H1 (cell line): ENCODE results near the gene DNAJC16. TPM values are rescaled to one million over a fixed set of nuclear protein-coding genes. Genes with fewer than 3 reads are reported as not detected.

ENCODE experiments used
- CTCF ChIA-PET: fragments of 300-600 bp; sonication (Branson Sonifier 250); formaldehyde crosslinking; loops from one replicate; lab custom pipeline; 2021; ENCODE audit not compliant: partially characterized antibody; lab: Charles Lee
- POLR2A ChIA-PET: fragments of 300-600 bp; sonication (Branson Sonifier 250); formaldehyde crosslinking; loops from one replicate; lab custom pipeline; 2021; ENCODE audit warnings: inconsistent platforms; ENCODE audit not compliant: partially characterized antibody; lab: Charles Lee
- DNase-seq, 2 experiments: peaks; one replicate each; pipeline versions ENCODE4 v3.0.0 to v3.0.0-alpha.2; 2010 to 2022; ENCODE audit warnings: low spot score in 2 of 2, low read depth in 1 of 2, mixed read lengths in 1 of 2
- FAIRE-seq: peaks from 2 replicates; lab custom pipeline; 2011; peaks lifted over from hg19 to GRCh38; lab: Jason Lieb, UNC
- H2AFZ ChIP-seq: 2 replicates; pipeline ENCODE4 v1.8.1; 2012; ENCODE audit warnings: low read length, inconsistent platforms
- H2AK5ac ChIP-seq: 2 replicates; pipeline ENCODE4 v1.6.1; 2013; ENCODE audit warnings: low read depth, low read length
- H2BK120ac ChIP-seq: replicated peaks from 2 replicates; pipeline ENCODE3; 2013; ENCODE audit warnings: low read depth, low read length, inconsistent platforms
- H2BK12ac ChIP-seq: 2 replicates; pipeline ENCODE4 v1.6.1; 2013; ENCODE audit warnings: low read depth, low read length
- H2BK15ac ChIP-seq: 2 replicates; pipeline ENCODE4 v1.6.1; 2013; ENCODE audit warnings: low read length
- H2BK20ac ChIP-seq: 2 replicates; pipeline ENCODE4 v1.6.1; 2013; ENCODE audit warnings: low read length
- H2BK5ac ChIP-seq: 2 replicates; pipeline ENCODE4 v1.6.1; 2013; ENCODE audit warnings: low read depth, low read length
- H3K14ac ChIP-seq: 2 replicates; pipeline ENCODE4 v1.6.1; 2013; ENCODE audit warnings: inconsistent platforms; ENCODE audit not compliant: insufficient read length
- H3K18ac ChIP-seq: 2 replicates; pipeline ENCODE4 v1.6.1; 2013; ENCODE audit warnings: low read length; ENCODE audit errors: extremely low read depth
- H3K23ac ChIP-seq: 2 replicates; pipeline ENCODE4 v1.6.1; 2013; ENCODE audit warnings: inconsistent platforms; ENCODE audit not compliant: insufficient read length
- H3K23me2 ChIP-seq: 2 replicates; pipeline ENCODE4 v1.6.1; 2013; ENCODE audit warnings: low read depth, low read length
- H3K27ac ChIP-seq: 2 replicates; pipeline ENCODE4 v1.6.1; 2011; ENCODE audit warnings: low read depth, low read length, inconsistent platforms
- H3K27me3 ChIP-seq, 4 experiments: replicated peaks in 1 of 4; 1 replicate in 1 of 4; 2 replicates in 3 of 4; pipeline versions ENCODE4 v1.6.1 to v1.8.1; 2011 to 2013; ENCODE audit warnings: low read length in 3 of 4, mild to moderate bottlenecking in 3 of 4, inconsistent platforms in 2 of 4, mixed read lengths in 2 of 4, moderate library complexity in 1 of 4; ENCODE audit not compliant: control insufficient read depth in 3 of 4, insufficient read depth in 3 of 4; ENCODE audit errors: extremely low read depth in 1 of 4
- H3K36me3 ChIP-seq, 4 experiments: 2 replicates each; pipeline versions ENCODE4 v1.6.1 to v1.8.1; 2011 to 2013; ENCODE audit warnings: mild to moderate bottlenecking in 4 of 4, low read length in 3 of 4, moderate library complexity in 2 of 4, control low read depth in 1 of 4, inconsistent platforms in 1 of 4; ENCODE audit not compliant: insufficient read depth in 4 of 4, control insufficient read depth in 2 of 4
- H3K4ac ChIP-seq: replicated peaks from 2 replicates; pipeline ENCODE3; 2013; ENCODE audit warnings: low read length, low read depth, mixed read lengths, inconsistent platforms; ENCODE audit not compliant: insufficient read length
- H3K4me1 ChIP-seq, 4 experiments: replicated peaks in 1 of 4; 1 replicate in 1 of 4; 2 replicates in 3 of 4; pipeline versions ENCODE4 v1.6.1 to v1.8.1; 2011 to 2013; ENCODE audit warnings: low read length in 3 of 4, inconsistent platforms in 2 of 4, mixed read lengths in 1 of 4; ENCODE audit not compliant: insufficient read depth in 4 of 4, control insufficient read depth in 3 of 4
- H3K4me2 ChIP-seq, 2 experiments: 2 replicates each; pipeline versions ENCODE4 v1.6.1 to v1.8.1; 2011 to 2013; ENCODE audit warnings: low read depth in 2 of 2, low read length in 2 of 2, control low read depth in 1 of 2, inconsistent platforms in 1 of 2, mild to moderate bottlenecking in 1 of 2; ENCODE audit not compliant: insufficient read depth in 1 of 2
- H3K4me3 ChIP-seq, 4 experiments: fragments of 200-600, 300-600 bp in 1 of 4; sonication (generic), shearing (Covaris generic), sonication (Bioruptor Twin) in 1 of 4; 2 replicates each; pipeline versions ENCODE4 v1.5.1 to v1.8.1; 2011 to 2016; ENCODE audit warnings: low read length in 4 of 4, low read depth in 3 of 4, control low read depth in 2 of 4, inconsistent platforms in 2 of 4, mild to moderate bottlenecking in 2 of 4, mixed read lengths in 1 of 4, moderate library complexity in 1 of 4; ENCODE audit not compliant: insufficient read depth in 2 of 4; ENCODE audit errors: extremely low read depth in 1 of 4
- H3K56ac ChIP-seq: replicated peaks from 2 replicates; pipeline ENCODE3; 2013; ENCODE audit warnings: low read depth, mild to moderate bottlenecking, mixed read lengths, low read length, inconsistent platforms; ENCODE audit not compliant: insufficient read length
- H3K79me1 ChIP-seq: 2 replicates; pipeline ENCODE4 v1.6.1; 2013; ENCODE audit warnings: low read depth, low read length, control low read depth
- H3K79me2 ChIP-seq, 2 experiments: 2 replicates each; pipeline versions ENCODE4 v1.6.1 to v1.8.1; 2012 to 2013; ENCODE audit warnings: low read length in 2 of 2, mild to moderate bottlenecking in 2 of 2, inconsistent platforms in 1 of 2; ENCODE audit not compliant: insufficient read depth in 2 of 2, control insufficient read depth in 1 of 2
- H3K9ac ChIP-seq, 4 experiments: replicated peaks in 1 of 4; 1 replicate in 1 of 4; 2 replicates in 3 of 4; pipeline versions ENCODE4 v1.6.1 to v1.8.1; 2011 to 2013; ENCODE audit warnings: low read depth in 3 of 4, low read length in 3 of 4, control low read depth in 2 of 4, mild to moderate bottlenecking in 2 of 4, moderate library complexity in 2 of 4, inconsistent platforms in 1 of 4; ENCODE audit errors: extremely low read depth in 1 of 4
- H3K9me3 ChIP-seq, 2 experiments: 2 replicates each; pipeline versions ENCODE4 v1.6.1 to v1.8.1; 2012 to 2013; ENCODE audit warnings: mild to moderate bottlenecking in 2 of 2, moderate library complexity in 2 of 2, control low read depth in 1 of 2, inconsistent platforms in 1 of 2, low read depth in 1 of 2, low read length in 1 of 2, mixed read lengths in 1 of 2; ENCODE audit not compliant: insufficient read depth in 2 of 2
- H4K20me1 ChIP-seq, 2 experiments: replicated peaks in 1 of 2; 2 replicates each; pipeline versions ENCODE3 to v1.8.1; 2011 to 2013; ENCODE audit warnings: inconsistent platforms in 2 of 2, low read length in 2 of 2, mild to moderate bottlenecking in 1 of 2; ENCODE audit not compliant: insufficient read depth in 2 of 2, control insufficient read depth in 1 of 2
- H4K5ac ChIP-seq: 2 replicates; pipeline ENCODE4 v1.6.1; 2013; ENCODE audit warnings: low read length, low read depth, mixed read lengths, inconsistent platforms; ENCODE audit not compliant: insufficient read length
- H4K8ac ChIP-seq: 2 replicates; pipeline ENCODE4 v1.8.0; 2013; ENCODE audit warnings: mild to moderate bottlenecking, moderate library complexity, low read length, inconsistent platforms; ENCODE audit not compliant: insufficient read depth; ENCODE audit errors: extremely low read depth
- H4K91ac ChIP-seq: replicated peaks from 2 replicates; pipeline ENCODE3; 2013; ENCODE audit warnings: low read length, mixed read lengths, inconsistent platforms; ENCODE audit not compliant: insufficient read length
- CHD2 ChIP-seq: IDR thresholded peaks from 2 replicates; pipeline ENCODE4 v1.6.1; 2012; ENCODE audit warnings: low read length, improper control_type of control experiment
- EGR1 ChIP-seq: IDR thresholded peaks from 2 replicates; pipeline ENCODE4 v1.6.1; 2011; ENCODE audit warnings: low read depth, low read length, borderline replicate concordance
- FOSL1 ChIP-seq: IDR thresholded peaks from 2 replicates; pipeline ENCODE4 v1.6.1; 2011; ENCODE audit warnings: mild to moderate bottlenecking, low read depth, low read length, moderate library complexity; ENCODE audit not compliant: insufficient read depth
- POLR2AphosphoS5 ChIP-seq: IDR thresholded peaks from 2 replicates; pipeline ENCODE4 v1.6.1; 2011; ENCODE audit warnings: low read depth, low read length
- RBBP5 ChIP-seq: IDR thresholded peaks from 2 replicates; pipeline ENCODE4 v1.7.1; 2012; ENCODE audit warnings: low read depth, mild to moderate bottlenecking, inconsistent platforms, low read length, moderate library complexity, borderline replicate concordance
- RFX5 ChIP-seq: IDR thresholded peaks from 2 replicates; pipeline ENCODE4 v1.6.1; 2011; ENCODE audit warnings: low read depth, low read length, improper control_type of control experiment, borderline replicate concordance
- RXRA ChIP-seq: IDR thresholded peaks from 2 replicates; pipeline ENCODE4 v1.6.1; 2011; ENCODE audit warnings: low read depth, mild to moderate bottlenecking, low read length, moderate library complexity; ENCODE audit not compliant: insufficient read depth
- SIX5 ChIP-seq: IDR thresholded peaks from 2 replicates; pipeline ENCODE4 v1.6.1; 2011; ENCODE audit warnings: mild to moderate bottlenecking, low read depth, low read length
- SP2 ChIP-seq: IDR thresholded peaks from 2 replicates; pipeline ENCODE4 v1.6.1; 2012; ENCODE audit warnings: mild to moderate bottlenecking, low read length, inconsistent platforms
- SRF ChIP-seq: IDR thresholded peaks from 2 replicates; pipeline ENCODE4 v1.6.1; 2011; ENCODE audit warnings: mild to moderate bottlenecking, low read depth, low read length, moderate library complexity
- WGBS, 2 experiments: shearing (Covaris generic) in 1 of 2; methylation state at CpG; one replicate each; pipeline versions ENCODE4 v1.1.6 to v1.1.7; 2013 to 2015; ENCODE audit warnings: low lambda C conversion rate in 2 of 2, mixed read lengths in 2 of 2, inconsistent platforms in 1 of 2, low coverage in 1 of 2, missing lambda C conversion rate in 1 of 2; ENCODE audit not compliant: insufficient replicate concordance in 2 of 2, insufficient coverage in 1 of 2, insufficient read length in 1 of 2; ENCODE audit errors: extremely low coverage in 1 of 2, missing lambda C conversion rate in 1 of 2; 5-methylcytosine and 5-hydroxymethylcytosine counted together
- polyA plus RNA-seq, 7 experiments: library from polyadenylated mRNA; depleted of rRNA in 3 of 7; stranded (reverse) in 5 of 7; unstranded in 2 of 7; fragments of >200 nt in 5 of 7; fragments of 200-250 nt in 2 of 7; gene quantifications; 1 replicate in 5 of 7; 2 replicates in 1 of 7; 4 replicates in 1 of 7; pipeline versions ENCODE4 v1.2.1 to v1.2.3, GENCODE V29; 2011 to 2013; ENCODE audit warnings: missing spikeins in 2 of 7, mixed read lengths in 2 of 7
- total RNA-seq: library from RNA; stranded (reverse); fragmentation: NEBNext Ultra II Directional; extraction: Animal tissue kit (Norgen Biotek cat#: 25700); gene quantifications from 2 replicates; pipeline ENCODE4 v1.2.1, GENCODE V29; 2021
- TF ChIP-seq, protein P1 (sequence below): IDR thresholded peaks from 2 replicates; pipeline ENCODE4 v1.6.1; 2012; ENCODE audit warnings: inconsistent platforms
- TF ChIP-seq, protein P2 (sequence below), 3 experiments: IDR thresholded peaks; 1 replicate in 2 of 3; 2 replicates in 1 of 3; pipeline versions ENCODE4 v1.5.1 to v1.6.1; 2011; ENCODE audit warnings: low read length in 3 of 3, mild to moderate bottlenecking in 3 of 3, inconsistent platforms in 2 of 3, low read depth in 1 of 3, moderate library complexity in 1 of 3; ENCODE audit not compliant: insufficient read depth in 1 of 3; ENCODE audit errors: control extremely low read depth in 1 of 3

Gene DNAJC16
- total and polyA plus RNA-seq, 2 of the 8 experiments (the other 6 are each of a cell fraction or from before 2014, with no cell fraction given): 7.9 to 23.3 TPM

DNA sequence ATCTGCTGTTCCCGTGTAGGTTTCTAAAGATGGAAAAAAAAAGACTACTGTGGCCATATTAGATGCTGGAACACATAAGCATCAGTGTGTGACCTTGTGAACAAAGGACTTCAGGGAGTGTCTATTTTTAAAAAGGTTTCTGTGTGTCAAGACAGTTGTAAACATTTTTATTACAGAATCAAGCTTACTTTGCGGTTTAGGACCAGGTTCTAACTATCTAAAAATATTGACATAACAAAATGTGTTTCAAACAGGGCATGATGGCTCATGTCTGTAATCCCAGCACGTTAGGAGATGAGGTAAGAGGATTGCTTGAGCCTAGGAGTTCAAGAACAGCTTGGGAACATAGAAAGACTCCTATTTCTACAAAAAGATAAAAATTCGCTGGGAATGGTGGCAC is 83.5 kb downstream of the DNAJC16 start:
- Histone ChIP-seq H3K23me2 (no peaks in the 10 kb centered on the region), H3K79me2 (no peaks in the 10 kb centered on the region), H3K79me1 (no peaks in the 10 kb centered on the region), H3K9me3 (no peaks in the 10 kb centered on the region), H3K4me1 (no peaks in the 10 kb centered on the region), H2BK5ac (no peak overlapping the region), H3K56ac (no peak overlapping the region), H2BK20ac (no peak overlapping the region), H4K91ac (no peak overlapping the region), H4K5ac (no peak overlapping the region), H3K4me2 (no peak overlapping the region), H4K8ac (no peak overlapping the region), H3K36me3 (no peaks in the 10 kb centered on the region), H3K27me3 (no peaks in the 10 kb centered on the region), H2BK120ac (no peak overlapping the region), H3K23ac (no peak overlapping the region), H3K14ac (no peak overlapping the region), H3K9ac (no peak overlapping the region), H2BK15ac (no peak overlapping the region), H3K4me3 (no peak overlapping the region), H3K27ac (no peak overlapping the region), H2AFZ (no peak overlapping the region), H2BK12ac (no peak overlapping the region), H3K4ac (no peak overlapping the region), H2AK5ac (no peak overlapping the region), H4K20me1 (no peaks in the 10 kb centered on the region), H3K18ac (no peak overlapping the region)
- ChIA-PET CTCF (interaction anchor here (0.6 to 0.9 kb wide), 2 partner anchors 15 to 107 kb away, joined by 3 to 5 read pairs; no protein-coding TSS in a partner anchor), POLR2A (interaction anchor here (1.3 kb wide), 1 partner anchor 10 kb away, joined by 3 read pairs; no protein-coding TSS in a partner anchor)
- no peak for FAIRE-seq
- no peak for TF ChIP-seq FOSL1
- no peak for TF ChIP-seq SP2
- TF ChIP-seq RXRA: no peak
- TF ChIP-seq SRF: no peak
- no peak for TF ChIP-seq RBBP5
- TF ChIP-seq, protein P1, sequence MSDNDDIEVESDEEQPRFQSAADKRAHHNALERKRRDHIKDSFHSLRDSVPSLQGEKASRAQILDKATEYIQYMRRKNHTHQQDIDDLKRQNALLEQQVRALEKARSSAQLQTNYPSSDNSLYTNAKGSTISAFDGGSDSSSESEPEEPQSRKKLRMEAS: no peak
- no peak for TF ChIP-seq SIX5
- TF ChIP-seq RFX5: no peak
- no peak for TF ChIP-seq EGR1
- TF ChIP-seq, protein P2, sequence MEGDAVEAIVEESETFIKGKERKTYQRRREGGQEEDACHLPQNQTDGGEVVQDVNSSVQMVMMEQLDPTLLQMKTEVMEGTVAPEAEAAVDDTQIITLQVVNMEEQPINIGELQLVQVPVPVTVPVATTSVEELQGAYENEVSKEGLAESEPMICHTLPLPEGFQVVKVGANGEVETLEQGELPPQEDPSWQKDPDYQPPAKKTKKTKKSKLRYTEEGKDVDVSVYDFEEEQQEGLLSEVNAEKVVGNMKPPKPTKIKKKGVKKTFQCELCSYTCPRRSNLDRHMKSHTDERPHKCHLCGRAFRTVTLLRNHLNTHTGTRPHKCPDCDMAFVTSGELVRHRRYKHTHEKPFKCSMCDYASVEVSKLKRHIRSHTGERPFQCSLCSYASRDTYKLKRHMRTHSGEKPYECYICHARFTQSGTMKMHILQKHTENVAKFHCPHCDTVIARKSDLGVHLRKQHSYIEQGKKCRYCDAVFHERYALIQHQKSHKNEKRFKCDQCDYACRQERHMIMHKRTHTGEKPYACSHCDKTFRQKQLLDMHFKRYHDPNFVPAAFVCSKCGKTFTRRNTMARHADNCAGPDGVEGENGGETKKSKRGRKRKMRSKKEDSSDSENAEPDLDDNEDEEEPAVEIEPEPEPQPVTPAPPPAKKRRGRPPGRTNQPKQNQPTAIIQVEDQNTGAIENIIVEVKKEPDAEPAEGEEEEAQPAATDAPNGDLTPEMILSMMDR (IDR thresholded peaks at IDR 0.05; ENCODE audit: control extremely low read depth in 1 of 3, insufficient read depth in 1 of 3, low read depth in 1 of 3, low read length in 3 of 3): no peak
- no peak for TF ChIP-seq POLR2AphosphoS5
- no peak for TF ChIP-seq CHD2
- WGBS, 2 experiments: 90% methylated on average over 4 of the region's 4 CpGs; no CpG with 5 or more reads in 1 of the 2 experiments
- no peak for DNase-seq
